Activated naive CD8-positive, alpha-beta T cell (primary cell): ENCODE data around the gene CYP2D6.

Experiments used
- H3K27ac Mint-ChIP-seq: one replicate; pipeline ENCODE4 v1.8.0; 2021; ENCODE audit warnings: mixed read lengths
- H3K27me3 Mint-ChIP-seq: one replicate; pipeline ENCODE4 v1.8.0; 2021; ENCODE audit warnings: mixed read lengths
- H3K36me3 Mint-ChIP-seq: one replicate; pipeline ENCODE4 v1.8.0; 2021; ENCODE audit warnings: mixed read lengths
- H3K4me1 Mint-ChIP-seq: one replicate; pipeline ENCODE4 v1.8.0; 2021; ENCODE audit warnings: low read depth, mixed read lengths
- H3K4me3 Mint-ChIP-seq: one replicate; pipeline ENCODE4 v1.8.0; 2021; ENCODE audit warnings: mild to moderate bottlenecking, mixed read lengths
- H3K9me3 Mint-ChIP-seq: one replicate; pipeline ENCODE4 v1.8.0; 2021; ENCODE audit warnings: low read depth, mixed read lengths

CYP2D6 gene

GRCh38 chr22:42164901-42165300 is 34.3 kb upstream of the CYP2D6 start:
- no peaks in the 10 kb centered on the region for H3K9me3 Mint-ChIP-seq
- no peaks in the 10 kb centered on the region for H3K27me3 Mint-ChIP-seq
- H3K4me1 Mint-ChIP-seq, result peaks cover 2% of the 10 kb centered on the region
- H3K4me3 Mint-ChIP-seq, result no peak overlapping the region
- no peak overlapping the region for H3K27ac Mint-ChIP-seq
- no peaks in the 10 kb centered on the region for H3K36me3 Mint-ChIP-seq

GRCh38 chr22:42163515-42163914 is 32.9 kb upstream of the CYP2D6 start:
- Mint-ChIP-seq H3K27ac (peak overlapping the region; percentile 64), H3K4me1 (peaks cover 2% of the 10 kb centered on the region), H3K27me3 (no peaks in the 10 kb centered on the region)

GRCh38 chr22:42162728-42163489 is 32.3 kb upstream of the CYP2D6 start:
- no peak overlapping the region for H3K4me3 Mint-ChIP-seq
- H3K36me3 Mint-ChIP-seq, result no peaks in the 10 kb centered on the region
- peaks cover 2% of the 10 kb centered on the region for H3K4me1 Mint-ChIP-seq
- no peaks in the 10 kb centered on the region for H3K27me3 Mint-ChIP-seq
- no peaks in the 10 kb centered on the region for H3K9me3 Mint-ChIP-seq
- peak overlapping the region; percentile 10 for H3K27ac Mint-ChIP-seq

More at GRCh38 chr22:42163515-42163914, 32.9 kb upstream of the CYP2D6 start:
- no peaks in the 10 kb centered on the region for H3K36me3 Mint-ChIP-seq
- no peaks in the 10 kb centered on the region for H3K9me3 Mint-ChIP-seq
- H3K4me3 Mint-ChIP-seq, result no peak overlapping the region

GRCh38 chr22:42160830-42161696 is 30.5 kb upstream of the CYP2D6 start:
- no peak overlapping the region for H3K27ac Mint-ChIP-seq
- H3K4me1 Mint-ChIP-seq, result peaks cover 2% of the 10 kb centered on the region
- H3K4me3 Mint-ChIP-seq, result no peak overlapping the region
- H3K36me3 Mint-ChIP-seq, result peaks cover 2% of the 10 kb centered on the region
- H3K9me3 Mint-ChIP-seq, result no peaks in the 10 kb centered on the region
- H3K27me3 Mint-ChIP-seq, result no peaks in the 10 kb centered on the region

- Mint-ChIP-seq H3K27ac (no peak overlapping the region), H3K9me3 (no peaks in the 10 kb centered on the region), H3K4me1 (peaks cover 2% of the 10 kb centered on the region), H3K4me3 (no peak overlapping the region), H3K27me3 (no peaks in the 10 kb centered on the region), H3K36me3 (peaks cover 2% of the 10 kb centered on the region)
Measured at GRCh38 chr22:42160251-42160650, 29.6 kb upstream of the CYP2D6 start.

- Mint-ChIP-seq H3K9me3 (no peaks in the 10 kb centered on the region), H3K27me3 (no peaks in the 10 kb centered on the region), H3K4me3 (no peak overlapping the region), H3K27ac (no peak overlapping the region), H3K36me3 (peaks cover 6% of the 10 kb centered on the region), H3K4me1 (no peaks in the 10 kb centered on the region)
Measured at GRCh38 chr22:42158456-42159132, 28.0 kb upstream of the CYP2D6 start.

GRCh38 chr22:42156598-42156997 is 26.0 kb upstream of the CYP2D6 start:
- Mint-ChIP-seq H3K36me3 (peaks cover 6% of the 10 kb centered on the region), H3K27ac (peak overlapping the region; percentile 5), H3K4me3 (no peak overlapping the region), H3K4me1 (no peaks in the 10 kb centered on the region), H3K27me3 (no peaks in the 10 kb centered on the region), H3K9me3 (no peaks in the 10 kb centered on the region)

- no peak overlapping the region for H3K4me3 Mint-ChIP-seq
- H3K36me3 Mint-ChIP-seq, result peaks cover 6% of the 10 kb centered on the region
- no peak overlapping the region for H3K27ac Mint-ChIP-seq
- no peaks in the 10 kb centered on the region for H3K9me3 Mint-ChIP-seq
- no peaks in the 10 kb centered on the region for H3K27me3 Mint-ChIP-seq
- no peaks in the 10 kb centered on the region for H3K4me1 Mint-ChIP-seq
Measured at GRCh38 chr22:42156121-42156520, 25.5 kb upstream of the CYP2D6 start.

- Mint-ChIP-seq H3K36me3 (peaks cover 6% of the 10 kb centered on the region), H3K27me3 (no peaks in the 10 kb centered on the region), H3K4me1 (no peaks in the 10 kb centered on the region), H3K9me3 (no peaks in the 10 kb centered on the region), H3K4me3 (no peak overlapping the region), H3K27ac (no peak overlapping the region)
Measured at GRCh38 chr22:42155053-42155543, 24.5 kb upstream of the CYP2D6 start.

- Mint-ChIP-seq H3K4me1 (no peaks in the 10 kb centered on the region), H3K27me3 (no peaks in the 10 kb centered on the region), H3K9me3 (no peaks in the 10 kb centered on the region), H3K36me3 (peaks cover 6% of the 10 kb centered on the region), H3K27ac (peak overlapping the region; percentile 50), H3K4me3 (no peak overlapping the region)
Measured at GRCh38 chr22:42154293-42155052, 23.9 kb upstream of the CYP2D6 start.

GRCh38 chr22:42152661-42153270 is 22.2 kb upstream of the CYP2D6 start:
- H3K9me3 Mint-ChIP-seq, result no peaks in the 10 kb centered on the region
- H3K27ac Mint-ChIP-seq, result no peak overlapping the region

GRCh38 chr22:42151924-42152635 is 21.5 kb upstream of the CYP2D6 start:
- peak overlapping the region; percentile 54 for H3K27ac Mint-ChIP-seq
- H3K9me3 Mint-ChIP-seq, result no peaks in the 10 kb centered on the region
- no peaks in the 10 kb centered on the region for H3K27me3 Mint-ChIP-seq
- no peaks in the 10 kb centered on the region for H3K4me1 Mint-ChIP-seq
- peaks cover 10% of the 10 kb centered on the region for H3K36me3 Mint-ChIP-seq
- H3K4me3 Mint-ChIP-seq, result no peak overlapping the region

More at GRCh38 chr22:42152661-42153270, 22.2 kb upstream of the CYP2D6 start:
- Mint-ChIP-seq H3K36me3 (peaks cover 9% of the 10 kb centered on the region), H3K27me3 (no peaks in the 10 kb centered on the region), H3K4me1 (no peaks in the 10 kb centered on the region), H3K4me3 (no peak overlapping the region)

- peaks cover 9% of the 10 kb centered on the region for H3K36me3 Mint-ChIP-seq
Measured at GRCh38 chr22:42150727-42151590, 20.3 kb upstream of the CYP2D6 start.

More at GRCh38 chr22:42150727-42151590, 20.3 kb upstream of the CYP2D6 start:
- H3K27me3 Mint-ChIP-seq, result no peaks in the 10 kb centered on the region
- no peak overlapping the region for H3K4me3 Mint-ChIP-seq
- H3K9me3 Mint-ChIP-seq, result no peaks in the 10 kb centered on the region
- no peak overlapping the region for H3K27ac Mint-ChIP-seq
- no peaks in the 10 kb centered on the region for H3K4me1 Mint-ChIP-seq
